ENCODE results near the gene KRTAP1-1. TPM values are rescaled to one million over a fixed set of nuclear protein-coding genes. Genes with fewer than 3 reads are reported as not detected.

KRTAP1-1 gene
- total RNA-seq, 1 experiment from 2014 or later: not detected

DNA sequence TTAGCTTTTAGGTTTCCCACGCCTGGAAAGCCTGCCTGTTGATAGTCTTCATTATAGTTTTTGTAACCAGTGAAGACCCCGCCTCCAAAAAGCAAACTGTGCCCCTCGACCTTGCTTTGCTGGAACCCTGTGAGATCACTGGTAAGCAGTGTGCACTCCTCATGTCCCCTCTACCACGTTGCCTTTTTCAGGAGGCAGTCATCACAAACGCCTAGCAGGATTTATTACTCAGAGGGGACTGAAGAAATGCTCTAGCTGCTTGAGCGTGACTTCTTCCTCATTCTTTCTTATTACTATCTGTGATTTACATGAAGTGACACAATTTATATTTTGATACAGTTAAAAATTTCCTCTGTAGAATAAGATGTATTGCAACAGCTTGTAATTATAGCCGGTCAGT, 25.8 kb downstream of the KRTAP1-1 start:
- TF ChIP-seq, protein P1, sequence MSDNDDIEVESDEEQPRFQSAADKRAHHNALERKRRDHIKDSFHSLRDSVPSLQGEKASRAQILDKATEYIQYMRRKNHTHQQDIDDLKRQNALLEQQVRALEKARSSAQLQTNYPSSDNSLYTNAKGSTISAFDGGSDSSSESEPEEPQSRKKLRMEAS (IDR thresholded peaks at IDR 0.05): no peak
- TF ChIP-seq FOSL1 (IDR thresholded peaks at IDR 0.05; ENCODE audit: low read depth) (no peak), ELF1 (IDR thresholded peaks at IDR 0.05; ENCODE audit: borderline replicate concordance, low read depth) (no peak), ZBTB33 (IDR thresholded peaks at IDR 0.05; ENCODE audit: extremely low read depth, insufficient replicate concordance, low read length) (no peak), POLR2AphosphoS5 (IDR thresholded peaks at IDR 0.05; ENCODE audit: low read depth, low read length) (no peak), EGR1 (IDR thresholded peaks at IDR 0.05; ENCODE audit: low read depth) (no peak), ZFX (IDR thresholded peaks at IDR 0.05) (no peak), ZNF274 (IDR thresholded peaks at IDR 0.05; ENCODE audit: low read depth, low read length) (no peak), EZH2phosphoT487 (IDR thresholded peaks at IDR 0.05; ENCODE audit: borderline replicate concordance) (no peak), SP1 (IDR thresholded peaks at IDR 0.05; ENCODE audit: low read depth) (no peak)
- TF ChIP-seq, protein P2, sequence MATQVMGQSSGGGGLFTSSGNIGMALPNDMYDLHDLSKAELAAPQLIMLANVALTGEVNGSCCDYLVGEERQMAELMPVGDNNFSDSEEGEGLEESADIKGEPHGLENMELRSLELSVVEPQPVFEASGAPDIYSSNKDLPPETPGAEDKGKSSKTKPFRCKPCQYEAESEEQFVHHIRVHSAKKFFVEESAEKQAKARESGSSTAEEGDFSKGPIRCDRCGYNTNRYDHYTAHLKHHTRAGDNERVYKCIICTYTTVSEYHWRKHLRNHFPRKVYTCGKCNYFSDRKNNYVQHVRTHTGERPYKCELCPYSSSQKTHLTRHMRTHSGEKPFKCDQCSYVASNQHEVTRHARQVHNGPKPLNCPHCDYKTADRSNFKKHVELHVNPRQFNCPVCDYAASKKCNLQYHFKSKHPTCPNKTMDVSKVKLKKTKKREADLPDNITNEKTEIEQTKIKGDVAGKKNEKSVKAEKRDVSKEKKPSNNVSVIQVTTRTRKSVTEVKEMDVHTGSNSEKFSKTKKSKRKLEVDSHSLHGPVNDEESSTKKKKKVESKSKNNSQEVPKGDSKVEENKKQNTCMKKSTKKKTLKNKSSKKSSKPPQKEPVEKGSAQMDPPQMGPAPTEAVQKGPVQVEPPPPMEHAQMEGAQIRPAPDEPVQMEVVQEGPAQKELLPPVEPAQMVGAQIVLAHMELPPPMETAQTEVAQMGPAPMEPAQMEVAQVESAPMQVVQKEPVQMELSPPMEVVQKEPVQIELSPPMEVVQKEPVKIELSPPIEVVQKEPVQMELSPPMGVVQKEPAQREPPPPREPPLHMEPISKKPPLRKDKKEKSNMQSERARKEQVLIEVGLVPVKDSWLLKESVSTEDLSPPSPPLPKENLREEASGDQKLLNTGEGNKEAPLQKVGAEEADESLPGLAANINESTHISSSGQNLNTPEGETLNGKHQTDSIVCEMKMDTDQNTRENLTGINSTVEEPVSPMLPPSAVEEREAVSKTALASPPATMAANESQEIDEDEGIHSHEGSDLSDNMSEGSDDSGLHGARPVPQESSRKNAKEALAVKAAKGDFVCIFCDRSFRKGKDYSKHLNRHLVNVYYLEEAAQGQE (IDR thresholded peaks at IDR 0.05; ENCODE audit: low read depth): no peak
- no peaks in the 10 kb centered on the region for H3K9me3 ChIP-seq (ENCODE audit: control insufficient read depth in 1 of 2, insufficient read depth in 1 of 2, low read depth in 1 of 2, low read length in 2 of 2)
- no peak overlapping the region for H3K4me3 ChIP-seq (replicated peaks in 1 of 2; ENCODE audit: low read depth in 1 of 2, low read length in 2 of 2)
- no peak overlapping the region for H3K9ac ChIP-seq (ENCODE audit: low read length)
- H2AFZ ChIP-seq (ENCODE audit: low read depth, low read length, poor library complexity, severe bottlenecking): no peak overlapping the region
- no peaks in the 10 kb centered on the region for H3K36me3 ChIP-seq (ENCODE audit: control insufficient read depth in 1 of 2, insufficient read depth in 2 of 2, low read length in 2 of 2)
- no peak for DNase-seq (ENCODE audit: low read depth, low spot score)
- BruUV-seq (replicated peaks): no TSS peak
- H3K4me2 ChIP-seq (ENCODE audit: low read length): no peak overlapping the region
- no peak overlapping the region for H3K27ac ChIP-seq (ENCODE audit: low read depth, low read length)
- no peaks in the 10 kb centered on the region for H3K9me2 ChIP-seq (ENCODE audit: insufficient read depth)
- H3K79me2 ChIP-seq (ENCODE audit: insufficient read depth, low read length): no peaks in the 10 kb centered on the region
- H3K27me3 ChIP-seq (ENCODE audit: insufficient read depth, low read length): no peaks in the 10 kb centered on the region
- no peak for ATAC-seq
- CTCF ChIA-PET: no interaction called here
- POLR2A ChIA-PET: no interaction called here
- H4K20me1 ChIP-seq (ENCODE audit: insufficient read depth): no peaks in the 10 kb centered on the region
- RAD21 ChIA-PET (ENCODE audit: low non-redundant PET in 1 of 2, low total read pairs in 2 of 2, uncharacterized antibody in 2 of 2, unreplicated experiment in 2 of 2): no interaction called here
- intact Hi-C loops (cut with micrococcal nuclease): no loop called here
- no peaks in the 10 kb centered on the region for H3K4me1 ChIP-seq (ENCODE audit: control insufficient read depth in 1 of 2, insufficient read depth in 2 of 2, low read length in 2 of 2)

All from HCT116 (cell line).